Measurements from ENCODE around the gene NUDT8. TPM values are rescaled to one million over a fixed set of nuclear protein-coding genes. Genes with fewer than 3 reads are reported as not detected.
"Not testable (repeated sequence)": the region's sequence is repeated elsewhere in the genome, so short reads cannot be mapped to it uniquely, and the experiment has no call there.

The NUDT8 gene
- total and polyA plus RNA-seq, 9 of the 15 experiments (the other 6 are each of a cell fraction or from before 2014, with no cell fraction given): 0.23 to 27.8 (median 5.0) TPM

DNA sequence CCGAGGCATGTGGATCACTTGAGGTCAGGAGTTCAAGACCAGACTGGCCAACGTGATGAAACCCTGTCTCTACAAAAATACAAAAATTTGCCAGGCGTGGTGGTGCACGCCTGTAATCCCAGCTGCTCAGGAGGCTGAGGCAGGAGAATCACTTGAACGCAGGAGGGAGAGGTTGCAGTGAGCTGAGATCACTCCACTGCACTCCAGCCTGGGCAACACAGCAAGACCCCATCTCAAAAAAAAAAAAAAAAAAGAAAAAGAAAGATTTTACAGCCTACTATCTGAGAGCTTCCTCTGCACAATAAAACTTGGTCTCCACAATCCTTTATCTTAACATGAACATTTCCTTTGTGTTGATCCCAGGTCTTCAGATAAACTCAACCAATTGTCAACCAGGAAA is 31.0 kb upstream of the NUDT8 start:
- POLR2A ChIA-PET: interaction anchor here (1.5 kb wide), 1 partner anchor 10 kb away, joined by 3 read pairs; the partner anchor contains the start of gene ACY3
- H4K20me1 ChIP-seq (replicated peaks; ENCODE audit: control insufficient read depth, insufficient read depth, low read length); H3K79me2 ChIP-seq (ENCODE audit: control insufficient read depth, insufficient read depth, low read length); H3K4me3 ChIP-seq; BruUV-seq (replicated peaks); ATAC-seq; DNase-seq (ENCODE audit: extremely low read depth in 1 of 4, low spot score in 3 of 4); H3K9me1 ChIP-seq (ENCODE audit: control insufficient read depth, insufficient read depth, low read length); CTCF ChIA-PET (ENCODE audit: low intra/inter-chr PET ratio); H2AFZ ChIP-seq (ENCODE audit: low read depth, low read length); H3K4me2 ChIP-seq (ENCODE audit: insufficient read depth, low read length); H3K9me3 ChIP-seq (replicated peaks; ENCODE audit: control insufficient read depth, insufficient read depth, low read depth, low read length); FAIRE-seq; H3K36me3 ChIP-seq (ENCODE audit: control insufficient read depth, insufficient read depth, low read length); intact Hi-C loops (cut with micrococcal nuclease); H3K27ac ChIP-seq (ENCODE audit: extremely low read depth, low read depth, low read length); H3K9ac ChIP-seq (ENCODE audit: insufficient read depth in 1 of 2, low read depth in 2 of 2, low read length in 2 of 2): not testable (repeated sequence)
- Histone ChIP-seq H3K27me3 (ENCODE audit: control insufficient read depth in 2 of 2, insufficient read depth in 2 of 2, low read length in 2 of 2) (peaks cover 16 to 37% of the 10 kb centered on the region in 2 experiments; a peak in 3 of 5 replicates), H3K4me1 (replicated peaks in 1 of 2; ENCODE audit: control insufficient read depth in 2 of 2, insufficient read depth in 2 of 2, low read length in 2 of 2) (peaks cover 0 to 14% of the 10 kb centered on the region in 2 experiments; a peak in 2 of 5 replicates)
- in situ Hi-C loops (cut with MboI): loop anchor here (10.0 kb wide), 1 partner anchor 134 kb away; no protein-coding TSS in a partner anchor
- TF ChIP-seq ZNF121 (CRISPR knock-in tag; conservative IDR thresholded peaks at IDR 0.05): peak; percentile 89
- WGBS (ENCODE audit: insufficient coverage, low coverage, missing lambda C conversion rate): 0% methylated on average over 5 of the region's 5 CpGs

- not testable (repeated sequence) for H3K4me1 ChIP-seq (replicated peaks in 1 of 2; ENCODE audit: control insufficient read depth in 2 of 2, insufficient read depth in 2 of 2, low read length in 2 of 2); H4K20me1 ChIP-seq (replicated peaks; ENCODE audit: control insufficient read depth, insufficient read depth, low read length); DNase-seq (ENCODE audit: extremely low read depth in 1 of 4, low spot score in 3 of 4); H3K4me3 ChIP-seq; ATAC-seq; H3K79me2 ChIP-seq (ENCODE audit: control insufficient read depth, insufficient read depth, low read length); H3K9ac ChIP-seq (ENCODE audit: insufficient read depth in 1 of 2, low read depth in 2 of 2, low read length in 2 of 2); H3K9me3 ChIP-seq (replicated peaks; ENCODE audit: control insufficient read depth, insufficient read depth, low read depth, low read length); H3K4me2 ChIP-seq (ENCODE audit: insufficient read depth, low read length); FAIRE-seq; H3K9me1 ChIP-seq (ENCODE audit: control insufficient read depth, insufficient read depth, low read length); H3K27ac ChIP-seq (ENCODE audit: extremely low read depth, low read depth, low read length); BruUV-seq (replicated peaks); H3K36me3 ChIP-seq (ENCODE audit: control insufficient read depth, insufficient read depth, low read length); H2AFZ ChIP-seq (ENCODE audit: low read depth, low read length)
- intact Hi-C loops (cut with micrococcal nuclease) (loop anchor here (5.0 kb wide), 1 partner anchor 82 kb away; no protein-coding TSS in a partner anchor), in situ Hi-C loops (cut with MboI) (loop anchor here (10.0 kb wide), 1 partner anchor 135 kb away; no protein-coding TSS in a partner anchor)
- ChIA-PET CTCF (ENCODE audit: low intra/inter-chr PET ratio) (interaction anchor here (0.6 to 1.1 kb wide), 3 partner anchors 12 to 31 kb away, joined by 3 to 4 read pairs (median 3); no protein-coding TSS in a partner anchor), POLR2A (interaction anchor here (0.7 to 1.5 kb wide), 3 partner anchors 9 to 118 kb away, joined by 3 to 6 read pairs (median 3); partner anchors contain the start of genes ACY3 and NUDT8)
- 14% methylated on average over 5 of the region's 5 CpGs for WGBS (ENCODE audit: insufficient coverage, low coverage, missing lambda C conversion rate)
- peaks cover 16 to 27% of the 10 kb centered on the region in 2 experiments; a peak in 3 of 5 replicates for H3K27me3 ChIP-seq (ENCODE audit: control insufficient read depth in 2 of 2, insufficient read depth in 2 of 2, low read length in 2 of 2)
Observed at GRCh38 chr11:67659651-67660165, 30.0 kb upstream of the NUDT8 start.

Measured in K562 (cell line).